CD4-positive, alpha-beta memory T cell (primary cell): ENCODE measurements around the gene SIVA1. TPM values are rescaled to one million over a fixed set of nuclear protein-coding genes. Genes with fewer than 3 reads are reported as not detected.

ENCODE experiments used
- CTCF ChIA-PET: fragments of 350-600 bp; sonication (Branson Sonifier 250); formaldehyde crosslinking; loops from one replicate; lab custom pipeline; 2021; ENCODE audit warnings: inconsistent platforms; ENCODE audit not compliant: partially characterized antibody; lab: Charles Lee
- POLR2A ChIA-PET: fragments of 350-600 bp; sonication (Branson Sonifier 250); formaldehyde crosslinking; loops from one replicate; lab custom pipeline; 2021; ENCODE audit not compliant: partially characterized antibody; lab: Charles Lee
- DNase-seq, 5 donors: peaks; one replicate each; pipeline versions ENCODE4 v3.0.0 to v3.0.0-alpha.2; 2020 to 2022; ENCODE audit warnings: mixed read lengths in 1 of 5
- H3K27ac ChIP-seq: one replicate; pipeline ENCODE4 v1.7.0; 2013; ENCODE audit warnings: low read depth, low read length
- H3K27me3 ChIP-seq: 2 replicates; pipeline ENCODE4 v1.7.0; 2013; ENCODE audit warnings: mild to moderate bottlenecking, low read length, moderate library complexity; ENCODE audit not compliant: insufficient read depth
- H3K36me3 ChIP-seq: 2 replicates; pipeline ENCODE4 v1.7.0; 2013; ENCODE audit warnings: mild to moderate bottlenecking, low read length, moderate library complexity; ENCODE audit not compliant: insufficient read depth
- H3K4me1 ChIP-seq: 2 replicates; pipeline ENCODE4 v1.7.0; 2013; ENCODE audit warnings: mild to moderate bottlenecking, low read length, moderate library complexity; ENCODE audit not compliant: insufficient read depth
- H3K4me3 ChIP-seq, 2 donors: one replicate each; pipeline ENCODE4 v1.7.0; 2013; ENCODE audit warnings: low read length in 2 of 2, mild to moderate bottlenecking in 1 of 2
- H3K9me3 ChIP-seq, 2 donors: one replicate each; pipeline ENCODE4 v1.7.0; 2013; ENCODE audit warnings: low read length in 2 of 2, control low read depth in 1 of 2; ENCODE audit not compliant: control insufficient read depth in 1 of 2
- H3K27ac Mint-ChIP-seq, 7 donors: one replicate each; pipeline ENCODE4 v1.8.0; 2020 to 2021; ENCODE audit warnings: mixed read lengths in 7 of 7, mild to moderate bottlenecking in 6 of 7, inconsistent platforms in 3 of 7, moderate library complexity in 3 of 7
- H3K27me3 Mint-ChIP-seq, 2 donors: one replicate each; pipeline ENCODE4 v1.8.0; 2020 to 2021; ENCODE audit warnings: mixed read lengths in 2 of 2
- H3K36me3 Mint-ChIP-seq, 2 donors: one replicate each; pipeline ENCODE4 v1.8.0; 2020 to 2021; ENCODE audit warnings: mixed read lengths in 2 of 2, inconsistent platforms in 1 of 2, mild to moderate bottlenecking in 1 of 2
- H3K4me1 Mint-ChIP-seq, 4 donors: one replicate each; pipeline ENCODE4 v1.8.0; 2020 to 2021; ENCODE audit warnings: mixed read lengths in 4 of 4, mild to moderate bottlenecking in 1 of 4
- H3K4me3 Mint-ChIP-seq, 8 donors: one replicate each; pipeline ENCODE4 v1.8.0; 2020 to 2021; ENCODE audit warnings: mixed read lengths in 8 of 8, mild to moderate bottlenecking in 7 of 8, moderate library complexity in 6 of 8, inconsistent platforms in 3 of 8
- H3K9me3 Mint-ChIP-seq, 8 donors: one replicate each; pipeline ENCODE4 v1.8.0; 2020 to 2021; ENCODE audit warnings: mixed read lengths in 8 of 8, mild to moderate bottlenecking in 5 of 8, inconsistent platforms in 3 of 8, moderate library complexity in 1 of 8
- intact Hi-C: fragments of 100-400 bp; cut with micrococcal nuclease; formaldehyde crosslinking; loops from one replicate; pipeline ENCODE4 v1.15.1; 2023
- polyA plus RNA-seq, 2 donors: library from polyadenylated mRNA; unstranded; fragments of 300-500 nt; fragmentation: Illumina TruSeq; gene quantifications; one replicate each; pipeline ENCODE4 v1.2.3, GENCODE V29; 2021
- total RNA-seq, 2 experiments: library from RNA; stranded (reverse); gene quantifications; one replicate each; pipeline ENCODE4 v1.2.3, GENCODE V29; 2021

SIVA1 gene
- total and polyA plus RNA-seq, 4 experiments from 2014 or later, result 69.3 to 266 (median 144) TPM

GRCh38 chr14:104741803-104742251 is 11.1 kb upstream of the SIVA1 start:
- Histone ChIP-seq H3K4me1 (peaks cover 4% of the 10 kb centered on the region), H3K27me3 (no peaks in the 10 kb centered on the region), H3K27ac (no peak overlapping the region), H3K36me3 (no peaks in the 10 kb centered on the region), H3K4me3 (no peak overlapping the region), H3K9me3 (no peaks in the 10 kb centered on the region)
- DNase-seq, result peak in 1 of 5 donors; percentile 33
- Mint-ChIP-seq H3K27ac (no peak overlapping the region), H3K9me3 (no peaks in the 10 kb centered on the region), H3K36me3 (no peaks in the 10 kb centered on the region), H3K4me3 (no peak overlapping the region), H3K4me1 (peaks cover 0 to 5% (median 2%) of the 10 kb centered on the region in 4 donors), H3K27me3 (peaks cover 0 to 1% of the 10 kb centered on the region in 2 donors)
- POLR2A ChIA-PET, result no interaction called here
- CTCF ChIA-PET, result no interaction called here
- intact Hi-C loops, result no loop called here

DNA sequence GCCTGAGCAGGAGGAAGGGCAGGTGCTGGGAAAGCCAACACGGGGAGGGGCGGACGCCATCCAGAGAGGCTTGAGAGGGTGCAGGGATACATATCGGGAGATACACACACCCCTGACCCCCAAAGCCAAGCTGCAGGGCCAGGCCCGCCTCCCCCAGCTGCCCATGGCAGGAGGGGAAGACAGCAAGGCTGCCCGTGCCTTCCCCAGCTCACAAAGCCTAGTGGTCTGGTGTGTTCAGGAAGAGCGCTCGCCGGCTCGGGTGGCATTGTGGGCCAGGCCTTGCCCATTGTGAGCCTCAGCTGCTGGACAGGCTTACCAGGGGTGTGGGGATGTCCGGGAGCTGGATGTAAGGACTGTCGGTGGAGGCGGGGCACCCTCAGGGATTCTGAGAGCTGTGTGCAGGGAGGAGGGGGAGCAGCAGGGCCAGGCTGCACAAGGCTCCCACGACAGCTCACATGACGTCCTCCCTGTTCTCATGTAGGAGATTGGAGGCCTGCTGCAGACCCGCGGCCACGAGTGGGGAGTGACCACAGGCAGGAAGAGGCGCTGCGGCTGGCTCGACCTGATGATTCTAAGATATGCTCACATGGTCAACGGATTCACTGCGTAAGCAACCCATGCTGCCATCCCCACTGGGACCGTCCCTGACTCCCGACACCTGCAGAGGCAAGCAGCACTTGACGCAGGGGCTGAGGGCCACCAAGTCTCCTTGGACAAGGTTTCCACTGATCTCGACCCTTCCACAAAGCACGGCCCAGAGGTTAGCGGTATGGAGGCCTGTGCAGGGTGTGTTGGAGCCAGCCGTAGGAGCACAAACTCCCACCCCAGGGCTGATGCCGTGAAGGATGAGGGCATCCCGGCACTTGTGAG is 10.1 kb upstream of the SIVA1 start:
- H3K36me3 ChIP-seq, result no peaks in the 10 kb centered on the region
- H3K27ac Mint-ChIP-seq, result no peak overlapping the region
- no peaks in the 10 kb centered on the region for H3K27me3 Mint-ChIP-seq
- no peaks in the 10 kb centered on the region for H3K36me3 Mint-ChIP-seq
- peak in 1 of 5 donors; percentile 28 for DNase-seq
- no peak overlapping the region for H3K4me3 Mint-ChIP-seq
- no peak overlapping the region for H3K27ac ChIP-seq
- no peaks in the 10 kb centered on the region for H3K27me3 ChIP-seq
- CTCF ChIA-PET, result no interaction called here
- H3K4me3 ChIP-seq, result no peak overlapping the region
- peaks cover 4% of the 10 kb centered on the region for H3K4me1 ChIP-seq
- H3K9me3 ChIP-seq, result no peaks in the 10 kb centered on the region
- peaks cover 0 to 5% (median 2%) of the 10 kb centered on the region in 4 donors for H3K4me1 Mint-ChIP-seq
- POLR2A ChIA-PET, result interaction anchor here (1.3 kb wide), 1 partner anchor 10 kb away, joined by 3 read pairs; the partner anchor contains the start of gene SIVA1
- no peaks in the 10 kb centered on the region for H3K9me3 Mint-ChIP-seq
- intact Hi-C loops, result no loop called here

DNA sequence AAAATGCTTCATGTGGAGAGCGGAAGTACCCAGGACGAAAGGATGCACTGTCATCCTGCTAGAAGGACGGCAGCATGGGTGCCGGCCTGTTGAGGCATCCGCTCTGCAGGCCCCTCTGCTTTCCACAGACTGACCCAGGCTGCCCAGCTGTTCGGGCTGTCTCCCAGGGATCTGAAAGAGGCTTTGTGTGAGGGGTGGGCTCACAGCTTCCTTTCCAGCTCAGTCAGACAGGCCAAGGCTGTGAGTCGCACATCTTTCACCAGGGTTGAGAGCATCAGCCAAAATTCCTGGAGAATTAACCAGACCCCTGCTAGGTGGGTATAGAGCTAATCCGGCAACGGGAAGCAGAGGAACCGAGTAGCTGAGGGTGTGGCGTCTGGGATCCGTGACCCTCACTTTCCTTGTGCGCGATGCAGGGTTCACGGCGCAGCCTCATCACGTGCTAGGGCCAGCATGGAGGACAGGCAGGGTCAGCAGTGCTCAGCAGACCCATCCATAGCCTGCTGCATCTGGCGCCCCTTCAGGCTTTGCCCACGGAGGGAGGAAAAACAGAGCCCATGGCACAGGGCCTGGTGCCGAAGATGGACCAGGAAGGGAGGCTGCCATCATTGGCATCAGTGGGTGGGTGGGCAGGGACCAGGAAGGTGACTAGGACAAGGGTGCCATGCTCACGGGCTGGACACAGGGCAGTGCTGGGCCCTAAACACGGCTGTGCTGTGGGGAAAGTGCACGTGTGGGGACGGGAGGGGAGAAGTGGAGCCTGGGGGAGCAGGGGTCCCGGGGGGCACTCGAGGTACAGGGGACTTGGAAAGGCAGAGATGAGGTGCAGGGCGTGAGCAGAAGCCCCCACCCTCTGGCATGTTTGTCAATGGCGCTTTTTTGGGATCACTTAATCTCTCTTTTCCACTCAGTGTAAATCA is 9.2 kb upstream of the SIVA1 start:
- Mint-ChIP-seq H3K9me3 (no peaks in the 10 kb centered on the region), H3K36me3 (no peaks in the 10 kb centered on the region), H3K4me3 (no peak overlapping the region), H3K27ac (no peak overlapping the region), H3K27me3 (no peaks in the 10 kb centered on the region), H3K4me1 (peaks cover 0 to 5% (median 2%) of the 10 kb centered on the region in 4 donors)
- no peak for DNase-seq
- POLR2A ChIA-PET, result interaction anchor here (1.3 to 1.4 kb wide), 2 partner anchors 9 kb away, joined by 3 read pairs; partner anchors contain the start of gene SIVA1
- no peaks in the 10 kb centered on the region for H3K36me3 ChIP-seq
- intact Hi-C loops, result no loop called here
- H3K4me1 ChIP-seq, result peaks cover 4% of the 10 kb centered on the region
- no peaks in the 10 kb centered on the region for H3K27me3 ChIP-seq
- no peak overlapping the region for H3K4me3 ChIP-seq
- CTCF ChIA-PET, result no interaction called here
- H3K9me3 ChIP-seq, result no peaks in the 10 kb centered on the region
- H3K27ac ChIP-seq, result no peak overlapping the region

- no peak overlapping the region for H3K27ac ChIP-seq
- H3K4me3 ChIP-seq, result no peak overlapping the region
- no peak overlapping the region for H3K4me3 Mint-ChIP-seq
- H3K4me1 ChIP-seq, result peaks cover 4% of the 10 kb centered on the region
- H3K27me3 Mint-ChIP-seq, result no peaks in the 10 kb centered on the region
- no peaks in the 10 kb centered on the region for H3K27me3 ChIP-seq
- no peaks in the 10 kb centered on the region for H3K9me3 ChIP-seq
- H3K36me3 Mint-ChIP-seq, result no peaks in the 10 kb centered on the region
- H3K4me1 Mint-ChIP-seq, result peaks cover 0 to 5% (median 2%) of the 10 kb centered on the region in 4 donors
- CTCF ChIA-PET, result no interaction called here
- H3K36me3 ChIP-seq, result no peaks in the 10 kb centered on the region
- H3K27ac Mint-ChIP-seq, result no peak overlapping the region
- intact Hi-C loops, result no loop called here
- DNase-seq, result no peak
- H3K9me3 Mint-ChIP-seq, result no peaks in the 10 kb centered on the region
- POLR2A ChIA-PET, result interaction anchor here (1.4 kb wide), 1 partner anchor 8 kb away, joined by 3 read pairs; the partner anchor contains the start of gene SIVA1
Observed at GRCh38 chr14:104744484-104744883, 8.5 kb upstream of the SIVA1 start.

DNA sequence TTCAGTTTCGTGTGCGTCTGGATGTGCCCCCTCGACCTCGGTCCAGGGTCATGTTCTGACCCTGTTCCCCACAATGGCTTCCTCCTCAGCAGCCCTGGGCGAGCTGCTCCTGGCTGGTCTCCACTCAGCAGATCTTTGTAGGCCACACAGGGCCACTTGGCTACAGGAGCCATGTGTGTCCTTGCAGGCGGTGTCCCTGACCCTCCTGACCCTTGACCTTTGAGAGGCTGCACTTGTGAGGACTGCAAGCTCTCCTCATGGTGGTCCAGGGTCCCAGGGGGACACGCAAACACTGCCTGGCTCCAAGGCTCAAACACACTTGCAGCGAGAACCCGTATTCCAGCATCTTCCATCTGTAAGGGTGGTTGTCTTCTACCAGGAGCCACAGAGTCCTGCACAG is 7.5 kb upstream of the SIVA1 start:
- H3K27ac Mint-ChIP-seq, result no peak overlapping the region
- no peaks in the 10 kb centered on the region for H3K36me3 ChIP-seq
- intact Hi-C loops, result no loop called here
- H3K4me3 Mint-ChIP-seq, result no peak overlapping the region
- CTCF ChIA-PET, result no interaction called here
- peak in 1 of 5 donors; percentile 17 for DNase-seq
- H3K9me3 ChIP-seq, result no peaks in the 10 kb centered on the region
- H3K4me1 ChIP-seq, result peaks cover 4% of the 10 kb centered on the region
- H3K27ac ChIP-seq, result no peak overlapping the region
- no peaks in the 10 kb centered on the region for H3K36me3 Mint-ChIP-seq
- POLR2A ChIA-PET, result no interaction called here
- H3K9me3 Mint-ChIP-seq, result no peaks in the 10 kb centered on the region
- H3K27me3 ChIP-seq, result no peaks in the 10 kb centered on the region
- H3K27me3 Mint-ChIP-seq, result no peaks in the 10 kb centered on the region
- peaks cover 0 to 5% (median 2%) of the 10 kb centered on the region in 4 donors for H3K4me1 Mint-ChIP-seq
- no peak overlapping the region for H3K4me3 ChIP-seq

GRCh38 chr14:104746071-104746545 is 6.8 kb upstream of the SIVA1 start:
- H3K36me3 ChIP-seq, result no peaks in the 10 kb centered on the region
- peaks cover 0 to 5% (median 4%) of the 10 kb centered on the region in 4 donors for H3K4me1 Mint-ChIP-seq
- DNase-seq, result no peak
- H3K4me1 ChIP-seq, result peaks cover 4% of the 10 kb centered on the region
- H3K4me3 Mint-ChIP-seq, result peak overlapping the region in 1 of 8 donors; percentile 36
- no peak overlapping the region for H3K4me3 ChIP-seq
- no peaks in the 10 kb centered on the region for H3K36me3 Mint-ChIP-seq
- H3K9me3 Mint-ChIP-seq, result no peaks in the 10 kb centered on the region
- no peaks in the 10 kb centered on the region for H3K27me3 ChIP-seq
- no peaks in the 10 kb centered on the region for H3K9me3 ChIP-seq
- intact Hi-C loops, result no loop called here
- peak overlapping the region in 1 of 7 donors; percentile 42 for H3K27ac Mint-ChIP-seq
- no peaks in the 10 kb centered on the region for H3K27me3 Mint-ChIP-seq
- ChIA-PET CTCF (no interaction called here), POLR2A (no interaction called here)
- no peak overlapping the region for H3K27ac ChIP-seq
